B cell (primary cell): ENCODE data around the gene IRGC. TPM values are rescaled to one million over a fixed set of nuclear protein-coding genes. Genes with fewer than 3 reads are reported as not detected.

Experiments
- ATAC-seq: fragments of 200-7000 bp; cut with Tn5 transposase; one replicate; pipeline ENCODE4 v1.10.0; 2021; ENCODE audit warnings: low read depth, mild to moderate bottlenecking, moderate number of reproducible peaks, moderate library complexity
- CTCF ChIA-PET: fragments of 350-600 bp; sonication (Branson Sonifier 250); formaldehyde crosslinking; loops from one replicate; lab custom pipeline; 2021; ENCODE audit warnings: antibody characterized with exemption, inconsistent platforms; lab: Charles Lee
- POLR2A ChIA-PET: fragments of 350-600 bp; sonication (Branson Sonifier 250); formaldehyde crosslinking; loops from one replicate; lab custom pipeline; 2021; ENCODE audit warnings: antibody characterized with exemption; lab: Charles Lee
- DNase-seq: peaks from one replicate; pipeline ENCODE4 v3.0.0; 2013
- H2AFZ ChIP-seq: 2 replicates; pipeline ENCODE4 v1.6.1; 2012; ENCODE audit warnings: mild to moderate bottlenecking, low read depth, low read length; ENCODE audit not compliant: insufficient read depth, poor library complexity, severe bottlenecking
- H3K27ac ChIP-seq, 2 donors: 1 replicate in 1 of 2; 2 replicates in 1 of 2; pipeline ENCODE4 v1.5.1; 2012 to 2013; ENCODE audit warnings: low read length in 2 of 2, mild to moderate bottlenecking in 2 of 2, moderate library complexity in 1 of 2
- H3K27me3 ChIP-seq, 4 experiments: fragments of 200-600 bp in 1 of 4; sonication (generic) in 1 of 4; replicated peaks in 1 of 4; 1 replicate in 2 of 4; 2 replicates in 2 of 4; pipeline versions ENCODE4 v1.6.1 to v1.7.0; 2013 to 2016; ENCODE audit warnings: low read length in 3 of 4, mild to moderate bottlenecking in 2 of 4, mixed read lengths in 1 of 4, moderate library complexity in 1 of 4; ENCODE audit not compliant: insufficient read depth in 4 of 4, control insufficient read depth in 3 of 4; ENCODE audit errors: control extremely low read depth in 1 of 4
- H3K36me3 ChIP-seq, 2 experiments: replicated peaks in 1 of 2; 1 replicate in 1 of 2; 2 replicates in 1 of 2; pipeline versions ENCODE4 v1.6.1 to v1.7.1; 2013; ENCODE audit warnings: low read length in 1 of 2; ENCODE audit not compliant: insufficient read depth in 2 of 2, control insufficient read depth in 1 of 2; ENCODE audit errors: control extremely low read depth in 1 of 2, extremely low read depth in 1 of 2
- H3K4me1 ChIP-seq, 2 donors: fragments of 200-600 bp in 1 of 2; sonication (generic) in 1 of 2; 1 replicate in 1 of 2; 2 replicates in 1 of 2; pipeline versions ENCODE4 v1.5.1 to v1.6.1; 2013 to 2017; ENCODE audit warnings: low read length in 2 of 2; ENCODE audit not compliant: control insufficient read depth in 2 of 2, insufficient read depth in 2 of 2
- H3K4me2 ChIP-seq: replicated peaks from 2 replicates; pipeline ENCODE3; 2012; ENCODE audit warnings: mild to moderate bottlenecking, low read depth, low read length; ENCODE audit not compliant: poor library complexity, severe bottlenecking
- H3K4me3 ChIP-seq, 5 experiments: fragments of 200-600 bp in 1 of 5; sonication (generic) in 1 of 5; 1 replicate in 3 of 5; 2 replicates in 2 of 5; pipeline versions ENCODE4 v1.5.1 to v1.7.0; 2011 to 2016; ENCODE audit warnings: low read length in 4 of 5, mild to moderate bottlenecking in 4 of 5, low read depth in 2 of 5, control low read depth in 1 of 5, moderate library complexity in 1 of 5; ENCODE audit not compliant: insufficient read depth in 1 of 5; ENCODE audit errors: control extremely low read depth in 1 of 5, extremely low read depth in 1 of 5
- H3K79me2 ChIP-seq: fragments of 200-600 bp; sonication (generic); one replicate; pipeline ENCODE4 v1.6.0; 2016; ENCODE audit warnings: low read length; ENCODE audit not compliant: control insufficient read depth, insufficient read depth
- H3K9ac ChIP-seq: fragments of 200-600 bp; sonication (generic); 2 replicates; pipeline ENCODE4 v1.6.1; 2017; ENCODE audit warnings: mild to moderate bottlenecking, low read length, moderate library complexity
- H3K9me3 ChIP-seq, 3 donors: one replicate each; pipeline versions ENCODE4 v1.6.1 to v1.7.1; 2013; ENCODE audit warnings: low read length in 2 of 3; ENCODE audit not compliant: control insufficient read depth in 2 of 3, insufficient read depth in 1 of 3; ENCODE audit errors: control extremely low read depth in 1 of 3
- H4K20me1 ChIP-seq: 2 replicates; pipeline ENCODE4 v1.6.0; 2012; ENCODE audit warnings: mild to moderate bottlenecking, low read length; ENCODE audit not compliant: insufficient read depth, control insufficient read depth, poor library complexity, severe bottlenecking
- H3K27ac Mint-ChIP-seq: one replicate; pipeline ENCODE4 v1.8.0; 2021; ENCODE audit warnings: mixed read lengths
- H3K27me3 Mint-ChIP-seq: one replicate; pipeline ENCODE4 v1.8.0; 2021; ENCODE audit warnings: mixed read lengths
- H3K4me1 Mint-ChIP-seq: one replicate; pipeline ENCODE4 v1.8.0; 2021; ENCODE audit warnings: mixed read lengths
- H3K4me3 Mint-ChIP-seq: one replicate; pipeline ENCODE4 v1.8.0; 2021; ENCODE audit warnings: mixed read lengths
- H3K9me3 Mint-ChIP-seq: one replicate; pipeline ENCODE4 v1.8.0; 2022; ENCODE audit warnings: mixed read lengths; ENCODE audit not compliant: insufficient read depth
- CTCF ChIP-seq: fragments of 200-600 bp; IDR thresholded peaks from one replicate; pipeline ENCODE4 v1.8.0; 2022; ENCODE audit warnings: antibody characterized with exemption, mild to moderate bottlenecking
- EZH2 ChIP-seq: IDR thresholded peaks from 2 replicates; pipeline ENCODE4 v1.6.1; 2012; ENCODE audit warnings: borderline replicate concordance, low read depth, mild to moderate bottlenecking, moderate library complexity, low read length; ENCODE audit not compliant: insufficient read depth, poor library complexity, severe bottlenecking
- WGBS: methylation state at CpG from one replicate; pipeline ENCODE4 v1.1.5; 2013; ENCODE audit warnings: missing lambda C conversion rate; ENCODE audit not compliant: insufficient coverage; 5-methylcytosine and 5-hydroxymethylcytosine counted together
- intact Hi-C: fragments of 100-400 bp; cut with micrococcal nuclease; formaldehyde crosslinking; loops from one replicate; pipeline ENCODE4 v1.10.0; 2022
- polyA plus RNA-seq: library from polyadenylated mRNA; depleted of rRNA; stranded (reverse); fragments of >200 nt; gene quantifications from 2 replicates; pipeline ENCODE4 v1.2.3, GENCODE V29; 2012
- total RNA-seq, 2 donors: library from RNA; stranded (reverse); fragments of 120-200 nt in 1 of 2; gene quantifications; 1 replicate in 1 of 2; 2 replicates in 1 of 2; pipeline versions ENCODE4 v1.2.3 to v1.2.4, GENCODE V29; 2013 to 2022

The IRGC gene
- total and polyA plus RNA-seq, 2 donors (not counting 1 experiment from before 2014, with no cell fraction given), result not detected

GRCh38 chr19:43741075-43741825, 25.4 kb downstream of the IRGC start:
- H3K27ac Mint-ChIP-seq, result no peak overlapping the region
- WGBS, result 97% methylated on average over 9 of the region's 10 CpGs
- DNase-seq (no peak), ATAC-seq (no peak)
- intact Hi-C loops, result no loop called here
- Histone ChIP-seq H3K4me3 (no peak overlapping the region), H3K4me2 (no peak overlapping the region), H3K79me2 (peaks cover 4% of the 10 kb centered on the region), H2AFZ (no peak overlapping the region), H4K20me1 (no peaks in the 10 kb centered on the region), H3K36me3 (peaks cover 2 to 96% of the 10 kb centered on the region in 2 experiments), H3K4me1 (peaks cover 7 to 9% of the 10 kb centered on the region in 2 donors), H3K27me3 (no peaks in the 10 kb centered on the region), H3K9ac (no peak overlapping the region), H3K27ac (no peak overlapping the region), H3K9me3 (no peaks in the 10 kb centered on the region)
- POLR2A ChIA-PET, result interaction anchor here (0.7 kb wide), 1 partner anchor 40 kb away, joined by 4 read pairs; no protein-coding TSS in a partner anchor
- TF ChIP-seq EZH2 (no peak), CTCF (no peak)
- H3K27me3 Mint-ChIP-seq, result no peaks in the 10 kb centered on the region
- no peak overlapping the region for H3K4me3 Mint-ChIP-seq
- no peaks in the 10 kb centered on the region for H3K9me3 Mint-ChIP-seq
- peaks cover 12% of the 10 kb centered on the region for H3K4me1 Mint-ChIP-seq
- CTCF ChIA-PET, result interaction anchor here (6.6 to 10.4 kb wide), 3 partner anchors 13 to 69 kb away, joined by 61 to 237 read pairs (median 96); partner anchors contain the start of genes KCNN4 and SMG9

- Histone ChIP-seq H3K27ac (no peak overlapping the region), H3K36me3 (peaks cover 2 to 97% of the 10 kb centered on the region in 2 experiments), H3K9ac (no peak overlapping the region), H3K4me3 (no peak overlapping the region), H3K4me1 (peaks cover 9 to 21% of the 10 kb centered on the region in 2 donors), H4K20me1 (no peaks in the 10 kb centered on the region), H3K4me2 (no peak overlapping the region), H2AFZ (no peak overlapping the region), H3K79me2 (peaks cover 4% of the 10 kb centered on the region), H3K27me3 (no peaks in the 10 kb centered on the region), H3K9me3 (no peaks in the 10 kb centered on the region)
- intact Hi-C loops, result no loop called here
- H3K4me1 Mint-ChIP-seq, result peaks cover 21% of the 10 kb centered on the region
- 100% methylated on average over 1 of the region's 3 CpGs for WGBS
- no peak for DNase-seq
- no peaks in the 10 kb centered on the region for H3K27me3 Mint-ChIP-seq
- ChIA-PET POLR2A (interaction anchor here (0.7 kb wide), 1 partner anchor 132 kb away, joined by 3 read pairs; no protein-coding TSS in a partner anchor), CTCF (interaction anchor here (1.3 to 10.4 kb wide), 6 partner anchors 12 to 73 kb away, joined by 3 to 237 read pairs (median 72); partner anchors contain the start of genes KCNN4, PLAUR and SMG9)
- no peak overlapping the region for H3K27ac Mint-ChIP-seq
- no peaks in the 10 kb centered on the region for H3K9me3 Mint-ChIP-seq
- TF ChIP-seq CTCF (no peak), EZH2 (no peak)
- H3K4me3 Mint-ChIP-seq, result no peak overlapping the region
- no peak for ATAC-seq
These were observed 27.2 kb downstream of the IRGC start for GRCh38 chr19:43743059-43743458.
